ENCODE data around the gene MON1B.
A peak's percentile ranks its signal among the peaks of the same experiment; 100 is the strongest.
"Not testable (repeated sequence)": the region's sequence is repeated elsewhere in the genome, so short reads cannot be mapped to it uniquely, and the experiment has no call there.

MON1B gene

GRCh38 chr16:77199211-77199610, 8.2 kb downstream of the MON1B start, which contains the start of gene SYCE1L:
Gene SYCE1L, plus strand, starts transcription at chr16:77199408. Its CDS starts 44 bp downstream, at chr16:77199452.
- DNase-seq: no peak

DNA sequence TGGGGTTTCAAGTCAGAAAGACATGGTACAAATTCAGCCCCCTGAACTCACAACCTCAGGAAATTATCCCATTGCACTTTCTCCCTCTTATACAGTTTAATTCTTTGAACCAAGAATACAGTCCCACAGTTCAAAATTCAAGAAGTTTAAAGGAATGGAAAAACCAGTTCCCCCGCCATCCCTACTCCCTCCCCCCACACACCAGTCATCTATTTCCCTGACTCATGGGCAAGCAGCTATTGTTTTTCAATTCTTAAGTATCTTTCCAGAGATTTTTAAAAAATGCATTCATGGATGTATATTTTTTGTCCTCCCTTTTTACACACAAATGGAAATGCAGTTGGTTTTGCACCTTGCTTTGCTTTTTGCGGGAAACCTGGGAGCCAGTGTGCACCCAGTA, 15.5 kb downstream of the MON1B start:
- no peak for DNase-seq

GRCh38 chr16:77207030-77207429, 16.0 kb downstream of the MON1B start:
- no peak for DNase-seq

DNA sequence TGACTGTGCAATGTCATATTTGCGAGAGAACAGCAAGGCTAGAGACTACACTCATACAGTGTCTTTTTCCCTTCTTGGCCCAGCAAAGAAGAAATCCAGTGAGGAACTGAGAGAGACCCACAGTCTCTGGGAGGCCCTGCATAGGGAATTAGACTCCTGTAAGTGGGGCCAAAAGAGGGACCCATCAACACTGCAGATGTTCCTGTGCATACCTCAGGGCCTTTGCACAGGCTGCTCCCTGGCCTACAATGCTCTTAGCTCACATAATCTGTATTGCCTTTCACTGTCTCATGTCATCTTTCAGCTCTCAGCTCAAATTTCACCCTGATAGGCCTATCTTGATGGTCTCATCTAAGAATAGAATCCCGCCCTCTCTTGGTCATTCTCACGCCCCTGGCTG, 17.4 kb downstream of the MON1B start:
- no peak for DNase-seq

DNA sequence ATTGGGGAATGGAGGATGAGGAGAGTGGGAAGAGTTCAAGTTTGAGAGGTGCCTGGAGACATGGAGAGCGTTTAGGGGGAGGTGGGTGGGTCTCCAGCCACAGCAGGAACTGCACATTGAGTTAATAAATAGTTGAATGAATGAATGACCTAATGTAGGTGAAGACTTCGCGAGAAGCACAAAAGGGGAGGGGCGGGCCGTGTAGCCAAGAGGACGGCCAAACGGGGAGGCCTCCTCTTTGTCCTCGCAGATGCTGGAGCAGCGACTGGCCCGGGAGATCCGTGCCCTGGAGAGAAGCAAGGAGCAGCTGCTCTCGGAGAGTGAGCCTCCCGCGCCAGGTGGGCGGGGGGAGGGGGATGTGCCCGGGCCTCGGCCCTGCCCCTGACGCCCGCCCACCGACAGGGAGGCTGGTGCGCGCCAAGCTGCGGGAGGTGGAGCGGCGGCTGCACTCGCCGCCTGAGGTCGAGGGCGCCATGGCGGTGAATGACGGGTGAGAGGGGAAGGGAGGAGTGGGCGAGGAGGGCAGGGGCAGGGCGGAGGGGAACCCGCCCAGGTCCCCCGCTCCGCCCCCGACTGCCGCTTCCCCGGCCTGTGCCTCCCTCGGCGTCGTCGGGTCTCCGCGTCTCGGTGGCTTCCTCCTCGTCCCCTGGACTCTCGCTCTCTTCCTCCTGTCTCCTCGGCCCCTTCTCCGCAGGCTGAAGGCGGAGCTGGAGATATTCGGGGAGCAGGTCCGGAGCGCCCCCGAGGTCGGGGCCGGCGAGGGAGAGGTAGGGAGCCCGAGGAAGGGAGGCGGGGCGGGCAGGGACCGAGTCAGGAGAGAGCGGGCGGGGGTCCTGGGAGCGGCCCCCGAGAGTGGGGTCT, 21.1 kb downstream of the MON1B start:
- DNase-seq: peak; percentile 82

GRCh38 chr16:77212741-77213541, 22.0 kb downstream of the MON1B start:
- peak; percentile 77 for DNase-seq

- no peak for DNase-seq
Observed at GRCh38 chr16:77213542-77214106, 22.6 kb downstream of the MON1B start.

GRCh38 chr16:77214411-77215138, 23.6 kb downstream of the MON1B start:
- DNase-seq: no peak

GRCh38 chr16:77219437-77219836, 28.4 kb downstream of the MON1B start:
- DNase-seq: no peak

DNA sequence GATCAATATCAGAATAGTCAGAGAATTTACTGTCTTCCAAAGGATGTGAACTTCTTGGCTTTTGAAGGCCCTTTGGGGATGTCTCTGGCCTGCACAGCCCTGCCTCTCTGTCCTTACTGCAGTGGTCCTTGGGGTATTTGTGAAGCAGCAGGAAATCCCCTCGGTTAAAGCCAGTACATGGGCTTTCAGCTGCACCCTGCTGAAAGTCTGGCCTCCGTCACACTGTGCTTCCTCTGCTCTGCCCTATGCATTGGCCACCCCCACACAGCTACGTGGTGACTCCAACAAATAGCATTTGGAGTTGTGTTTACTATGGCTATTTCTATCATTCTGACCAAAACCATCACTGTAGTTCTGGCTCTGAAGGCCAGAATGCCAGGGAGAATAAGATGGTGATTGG, 29.4 kb downstream of the MON1B start:
- no peak for DNase-seq

DNA sequence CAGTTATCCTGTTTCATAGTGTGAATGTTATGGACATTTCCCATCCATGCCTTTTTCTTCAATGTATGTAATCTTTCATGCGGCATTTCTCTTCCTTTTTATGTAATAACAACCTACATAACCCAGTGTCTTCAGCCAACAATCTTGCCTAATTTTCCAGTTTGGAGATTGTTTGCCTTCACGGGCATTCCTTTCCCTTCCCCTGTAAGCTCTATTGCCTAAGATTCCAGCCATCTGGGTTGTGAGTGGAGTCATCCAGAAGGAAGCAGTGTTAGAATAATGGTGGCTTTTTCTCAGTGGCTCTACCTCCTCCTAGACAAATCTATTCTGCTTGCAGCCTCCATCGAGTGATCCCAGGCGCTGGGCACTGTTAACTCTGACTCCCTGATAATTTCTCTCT, 30.5 kb downstream of the MON1B start:
- DNase-seq: no peak

- DNase-seq: peak; percentile 19
Observed at GRCh38 chr16:77223184-77223583, 32.2 kb downstream of the MON1B start.

DNA sequence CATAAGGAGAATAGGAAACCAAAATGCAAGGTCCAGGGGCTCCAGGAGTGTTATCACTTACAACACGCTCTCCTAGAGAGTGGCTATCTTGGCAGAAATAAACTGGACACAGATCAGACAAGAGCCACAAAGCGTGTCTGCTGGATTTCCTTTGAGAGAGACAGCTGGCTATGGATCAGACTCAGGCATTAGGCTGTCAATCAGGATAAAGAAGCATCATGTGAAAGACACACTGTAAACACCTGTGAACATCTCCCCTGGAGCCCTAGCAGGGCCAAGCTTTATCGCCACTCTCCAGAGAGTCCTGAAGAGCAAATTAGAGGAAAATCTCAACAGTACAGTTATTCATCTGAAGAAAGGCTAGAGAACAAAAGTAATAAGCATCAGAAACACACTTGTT, 34.2 kb downstream of the MON1B start:
- DNase-seq: no peak

GRCh38 chr16:77227745-77228144, 36.8 kb downstream of the MON1B start:
- DNase-seq: no peak

- DNase-seq: no peak
Observed at GRCh38 chr16:77231047-77231446, 40.1 kb downstream of the MON1B start.

GRCh38 chr16:77233799-77234519, 43.0 kb downstream of the MON1B start:
- no peak for DNase-seq

DNA sequence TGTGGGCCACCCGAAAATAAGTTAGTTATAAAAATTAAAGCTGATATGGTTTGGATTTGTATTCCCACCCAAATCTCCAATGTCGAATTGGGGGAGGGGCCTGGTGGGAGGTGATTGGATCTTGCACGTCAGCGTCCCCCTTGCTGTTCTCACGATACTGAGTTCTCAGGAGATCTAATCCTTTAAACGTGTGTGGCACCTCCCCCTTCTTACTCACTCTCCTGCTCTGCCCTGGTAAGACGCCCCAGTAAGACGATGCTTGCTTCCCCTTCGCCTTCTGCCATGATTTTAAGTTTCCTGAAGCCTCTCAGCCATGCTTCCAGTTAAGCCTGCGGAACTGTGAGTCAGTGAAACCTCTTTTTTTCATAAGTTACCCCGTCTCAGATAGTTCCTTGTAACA, 43.6 kb downstream of the MON1B start:
- DNase-seq: no peak

DNA sequence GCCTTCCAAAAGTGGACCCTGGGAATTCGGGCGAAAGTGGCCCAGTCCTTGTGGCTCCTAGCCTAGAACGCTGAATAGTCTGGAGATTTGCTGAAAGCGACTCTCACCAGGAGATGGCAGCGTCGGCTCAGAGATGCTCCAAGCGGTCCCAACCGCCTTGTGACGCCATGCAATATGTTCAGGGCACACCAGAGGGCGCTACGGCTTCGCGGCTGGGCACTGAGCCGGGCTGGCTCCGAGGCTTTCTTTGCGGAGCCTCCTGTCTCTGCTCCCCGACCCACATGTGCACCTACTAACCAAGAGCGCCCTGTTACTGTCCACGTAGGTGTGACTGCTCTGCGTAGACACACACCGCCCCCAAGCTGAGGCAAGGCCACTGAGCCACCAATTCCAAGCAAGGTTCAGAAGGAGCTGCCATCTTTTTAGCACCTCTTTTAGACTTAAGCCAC, 45.1 kb downstream of the MON1B start:
- DNase-seq: peak; percentile 88

GRCh38 chr16:77238593-77238992, 47.6 kb downstream of the MON1B start:
- no peak for DNase-seq

GRCh38 chr16:77242471-77242870, 51.5 kb downstream of the MON1B start:
- DNase-seq: not testable (repeated sequence)

DNA sequence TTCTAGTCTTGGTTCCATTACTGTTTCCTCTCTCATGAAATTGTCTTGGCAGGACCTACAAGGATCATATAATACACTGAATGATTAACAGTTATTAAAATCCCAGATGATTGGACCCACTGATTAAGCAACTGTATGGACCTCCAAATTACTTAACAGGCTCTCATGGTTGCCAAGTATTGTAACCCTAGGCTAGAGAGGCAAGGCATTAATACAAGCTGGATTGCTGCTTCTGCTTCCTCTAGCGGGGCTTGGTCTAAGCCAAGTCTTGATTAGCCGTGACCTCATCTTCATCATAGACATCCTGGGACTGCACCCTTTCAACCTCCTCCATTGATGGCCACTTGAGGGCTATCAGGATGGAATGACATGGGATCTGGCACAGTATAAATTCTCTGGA, 55.2 kb downstream of the MON1B start:
- DNase-seq: no peak

DNA sequence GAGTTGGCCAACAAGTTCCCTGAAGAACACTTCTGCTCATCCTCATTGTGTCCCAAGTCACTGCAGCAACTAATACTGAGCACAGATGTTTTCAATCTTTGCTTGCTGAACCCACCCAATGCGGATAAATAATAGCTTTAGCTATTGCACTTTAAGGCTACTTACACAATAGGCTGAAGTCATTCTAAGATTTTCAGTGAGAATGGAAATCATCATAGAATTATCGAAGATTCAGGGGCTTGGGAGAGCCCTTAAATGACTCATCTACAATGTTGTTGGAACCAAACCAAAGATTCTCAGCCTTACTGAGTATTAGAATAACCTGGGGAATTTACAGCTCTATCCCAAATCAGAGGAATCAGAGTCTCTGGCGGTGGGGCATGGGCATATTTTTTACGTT, 59.4 kb downstream of the MON1B start:
- no peak for DNase-seq

Measured in CD4-positive, alpha-beta T cell treated with Interleukin-10 for 1 hour (primary cell).